Stimulated activated CD8-positive, alpha-beta memory T cell treated with anti-CD3 and anti-CD28 coated beads, Interleukin-7, amount 100 ng/mL, for 48 hours (primary cell): Measurements from ENCODE around the gene AAGAB.

ENCODE experiments used
- DNase-seq, 2 donors: peaks; one replicate each; pipeline ENCODE4 v3.0.0-alpha.2; 2020; ENCODE audit warnings: low read depth in 1 of 2; ENCODE audit errors: extremely low read depth in 1 of 2

AAGAB gene

GRCh38 chr15:67190326-67190725, 64.1 kb downstream of the AAGAB start:
- DNase-seq = no peak

GRCh38 chr15:67189326-67190051, 65.0 kb downstream of the AAGAB start:
- DNase-seq = no peak

GRCh38 chr15:67188551-67189218, 65.8 kb downstream of the AAGAB start:
- DNase-seq = no peak

GRCh38 chr15:67187351-67187854, 67.1 kb downstream of the AAGAB start:
- DNase-seq = no peak

- no peak for DNase-seq
Observed at GRCh38 chr15:67186688-67187087, 67.8 kb downstream of the AAGAB start.

GRCh38 chr15:67186226-67186649, 68.2 kb downstream of the AAGAB start:
- no peak for DNase-seq

GRCh38 chr15:67185621-67186225, 68.7 kb downstream of the AAGAB start:
- no peak for DNase-seq

GRCh38 chr15:67185051-67185450, 69.4 kb downstream of the AAGAB start:
- no peak for DNase-seq

GRCh38 chr15:67184208-67184925, 70.1 kb downstream of the AAGAB start:
- no peak for DNase-seq

- DNase-seq = no peak
Observed at GRCh38 chr15:67183443-67184169, 70.9 kb downstream of the AAGAB start.

- DNase-seq = no peak
Observed at GRCh38 chr15:67181221-67181639, 73.2 kb downstream of the AAGAB start.

GRCh38 chr15:67180514-67181191, 73.8 kb downstream of the AAGAB start:
- no peak for DNase-seq

- DNase-seq = no peak
Observed at GRCh38 chr15:67180035-67180434, 74.4 kb downstream of the AAGAB start.

GRCh38 chr15:67179411-67179995, 75.0 kb downstream of the AAGAB start:
- no peak for DNase-seq

- no peak for DNase-seq
Observed at GRCh38 chr15:67178569-67179210, 75.8 kb downstream of the AAGAB start.

- no peak for DNase-seq
Observed at GRCh38 chr15:67177752-67178151, 76.7 kb downstream of the AAGAB start.

- no peak for DNase-seq
Observed at GRCh38 chr15:67176195-67176971, 78.1 kb downstream of the AAGAB start.

GRCh38 chr15:67175643-67176071, 78.8 kb downstream of the AAGAB start:
- DNase-seq = no peak
